GM18951 (cell line): ENCODE measurements around the gene AKR1C4.
"Not testable (repeated sequence)": the region's sequence is repeated elsewhere in the genome, so short reads cannot be mapped to it uniquely, and the experiment has no call there.

Source experiments
- POLR2A ChIP-seq: IDR thresholded peaks from 4 replicates; pipeline ENCODE4 v1.6.1; 2011; ENCODE audit warnings: mild to moderate bottlenecking; ENCODE audit not compliant: insufficient read length, insufficient read depth; ENCODE audit errors: extremely low read depth
- in situ Hi-C: fragments of 300-500 bp; cut with MboI; formaldehyde crosslinking; loops from one replicate; pipeline ENCODE4 v1.12.0; 2022; ENCODE audit warnings: low sequenced_read_pairs, mixed read lengths, inconsistent platforms; ENCODE audit not compliant: unreplicated experiment

AKR1C4 gene

GRCh38 chr10:5219262-5219661 is 22.6 kb downstream of the AKR1C4 start:
- TF ChIP-seq POLR2A, result no peak
- in situ Hi-C loops, result no loop called here

GRCh38 chr10:5222942-5223341 is 26.3 kb downstream of the AKR1C4 start:
- in situ Hi-C loops, result not testable (repeated sequence)

GRCh38 chr10:5229019-5229418 is 32.4 kb downstream of the AKR1C4 start:
- in situ Hi-C loops, result no loop called here
- TF ChIP-seq POLR2A, result no peak

GRCh38 chr10:5233324-5233723 is 36.7 kb downstream of the AKR1C4 start:
- TF ChIP-seq POLR2A, result no peak
- in situ Hi-C loops, result no loop called here

GRCh38 chr10:5234106-5234860 is 37.6 kb downstream of the AKR1C4 start:
- no peak for TF ChIP-seq POLR2A
- in situ Hi-C loops, result no loop called here

- in situ Hi-C loops, result not testable (repeated sequence)
Observed at GRCh38 chr10:5237541-5237940, 40.9 kb downstream of the AKR1C4 start.

- no peak for TF ChIP-seq POLR2A
- in situ Hi-C loops, result no loop called here
Observed at GRCh38 chr10:5242585-5242984, 45.9 kb downstream of the AKR1C4 start.

- in situ Hi-C loops, result no loop called here
- TF ChIP-seq POLR2A, result no peak
Observed at GRCh38 chr10:5243521-5243987, 46.9 kb downstream of the AKR1C4 start.

- in situ Hi-C loops, result no loop called here
Observed at GRCh38 chr10:5252177-5253037, 55.8 kb downstream of the AKR1C4 start.

GRCh38 chr10:5254488-5254887 is 57.9 kb downstream of the AKR1C4 start:
- in situ Hi-C loops, result no loop called here
- no peak for TF ChIP-seq POLR2A

More at GRCh38 chr10:5252177-5253037, 55.8 kb downstream of the AKR1C4 start:
- no peak for TF ChIP-seq POLR2A

- in situ Hi-C loops, result not testable (repeated sequence)
Observed at GRCh38 chr10:5257768-5258167, 61.1 kb downstream of the AKR1C4 start.

GRCh38 chr10:5259132-5259951 is 62.7 kb downstream of the AKR1C4 start:
- in situ Hi-C loops, result no loop called here
- no peak for TF ChIP-seq POLR2A

GRCh38 chr10:5259952-5260578 is 63.4 kb downstream of the AKR1C4 start:
- no peak for TF ChIP-seq POLR2A
- in situ Hi-C loops, result no loop called here

- no peak for TF ChIP-seq POLR2A
- in situ Hi-C loops, result no loop called here
Observed at GRCh38 chr10:5260828-5261227, 64.2 kb downstream of the AKR1C4 start.
